GM20431 (cell line): Measurements from ENCODE around the gene FAM177B.

ENCODE experiments used
- in situ Hi-C: fragments of 300-500 bp; cut with MseI, MboI; formaldehyde crosslinking; loops from one replicate; pipeline ENCODE4 v1.15.0; 2020; ENCODE audit warnings: low sequenced_read_pairs; ENCODE audit not compliant: unreplicated experiment

The FAM177B gene

GRCh38 chr1:222784371-222784770 is 47.4 kb downstream of the FAM177B start:
- in situ Hi-C loops: loop anchor here (25.0 kb wide), 1 partner anchor 303 kb away; no protein-coding TSS in a partner anchor

GRCh38 chr1:222784916-222785315 is 47.9 kb downstream of the FAM177B start:
- in situ Hi-C loops: loop anchor here (25.0 kb wide), 1 partner anchor 302 kb away; no protein-coding TSS in a partner anchor

- in situ Hi-C loops: loop anchor here (25.0 kb wide), 1 partner anchor 302 kb away; no protein-coding TSS in a partner anchor
These were observed 48.5 kb downstream of the FAM177B start for GRCh38 chr1:222785529-222785928.

- in situ Hi-C loops: loop anchor here (25.0 kb wide), 1 partner anchor 301 kb away; no protein-coding TSS in a partner anchor
These were observed 49.1 kb downstream of the FAM177B start for GRCh38 chr1:222786121-222786520.

GRCh38 chr1:222787729-222788128 is 50.7 kb downstream of the FAM177B start:
- in situ Hi-C loops: loop anchor here (25.0 kb wide), 1 partner anchor 300 kb away; no protein-coding TSS in a partner anchor

GRCh38 chr1:222788402-222789156 is 51.6 kb downstream of the FAM177B start:
- in situ Hi-C loops: loop anchor here (25.0 kb wide), 1 partner anchor 299 kb away; no protein-coding TSS in a partner anchor

- in situ Hi-C loops: loop anchor here (25.0 kb wide), 1 partner anchor 297 kb away; no protein-coding TSS in a partner anchor
These were observed 53.1 kb downstream of the FAM177B start for GRCh38 chr1:222790115-222790514.

GRCh38 chr1:222790520-222790919 is 53.5 kb downstream of the FAM177B start:
- in situ Hi-C loops: loop anchor here (25.0 kb wide), 1 partner anchor 297 kb away; no protein-coding TSS in a partner anchor

GRCh38 chr1:222791006-222791710 is 54.2 kb downstream of the FAM177B start:
- in situ Hi-C loops: loop anchor here (25.0 kb wide), 1 partner anchor 296 kb away; no protein-coding TSS in a partner anchor

GRCh38 chr1:222792744-222793143 is 55.7 kb downstream of the FAM177B start:
- in situ Hi-C loops: loop anchor here (25.0 kb wide), 1 partner anchor 295 kb away; no protein-coding TSS in a partner anchor

GRCh38 chr1:222794656-222795474 is 57.9 kb downstream of the FAM177B start:
- in situ Hi-C loops: loop anchor here (25.0 kb wide), 1 partner anchor 292 kb away; no protein-coding TSS in a partner anchor

GRCh38 chr1:222798116-222798515 is 61.1 kb downstream of the FAM177B start:
- in situ Hi-C loops: loop anchor here (25.0 kb wide), 1 partner anchor 289 kb away; no protein-coding TSS in a partner anchor

- in situ Hi-C loops: loop anchor here (25.0 kb wide), 1 partner anchor 288 kb away; no protein-coding TSS in a partner anchor
These were observed 62.0 kb downstream of the FAM177B start for GRCh38 chr1:222798975-222799374.
